K562 (cell line): ENCODE results near the gene NPEPL1. TPM values are rescaled to one million over a fixed set of nuclear protein-coding genes. Genes with fewer than 3 reads are reported as not detected.

Experiments used
- ATAC-seq: fragments of 200-7000 bp; cut with Tn5 transposase; 3 replicates; pipeline ENCODE4 v1.9.1; 2020; ENCODE audit warnings: moderate library complexity
- BruUV-seq: library from RNA; stranded (reverse); fragments of 400-500 nt; replicated peaks from 2 replicates; lab custom pipeline; 2021; lab: Mats Ljungman, UMichigan
- CTCF ChIA-PET: fragments of 300-600 bp; formaldehyde crosslinking; extraction: SDS; loops from one replicate; lab custom pipeline; 2021; ENCODE audit warnings: low intra/inter-chr PET ratio; lab: Yijun Ruan, JAX
- POLR2A ChIA-PET: fragments of 300-600, 350-650 bp; sonication (Branson Sonifier 250); formaldehyde crosslinking; extraction: SDS; loops from one replicate; lab custom pipeline; 2021; ENCODE audit warnings: antibody characterized with exemption, inconsistent platforms; lab: Yijun Ruan, JAX
- DNase-seq, 4 experiments: peaks; one replicate each; pipeline versions ENCODE4 v3.0.0 to v3.0.0-alpha.2; 2011 to 2018; ENCODE audit warnings: low spot score in 3 of 4, mixed read lengths in 3 of 4; ENCODE audit errors: extremely low read depth in 1 of 4
- FAIRE-seq: peaks from 2 replicates; lab custom pipeline; 2011; peaks lifted over from hg19 to GRCh38; lab: Jason Lieb, UNC
- H2AFZ ChIP-seq: 2 replicates; pipeline ENCODE4 v1.6.0; 2011; ENCODE audit warnings: low read depth, low read length, control low read depth, inconsistent platforms
- H3K27ac ChIP-seq: fragments of 200-600 bp; 3 replicates; pipeline ENCODE4 v1.8.0; 2011; ENCODE audit warnings: low read depth, mild to moderate bottlenecking, control low read depth, inconsistent platforms, low read length, moderate library complexity, mixed read lengths; ENCODE audit errors: extremely low read depth
- H3K27me3 ChIP-seq, 2 experiments: fragments of 300-600 bp in 1 of 2; 2 replicates in 1 of 2; 3 replicates in 1 of 2; pipeline versions ENCODE4 v1.6.0 to v1.8.0; 2011; ENCODE audit warnings: inconsistent platforms in 2 of 2, low read length in 2 of 2, mild to moderate bottlenecking in 1 of 2, mixed read lengths in 1 of 2, moderate library complexity in 1 of 2; ENCODE audit not compliant: control insufficient read depth in 2 of 2, insufficient read depth in 2 of 2
- H3K36me3 ChIP-seq: fragments of 300-600 bp; 3 replicates; pipeline ENCODE4 v1.8.0; 2011; ENCODE audit warnings: mild to moderate bottlenecking, low read length, inconsistent platforms; ENCODE audit not compliant: control insufficient read depth, insufficient read depth
- H3K4me1 ChIP-seq, 2 experiments: fragments of 200-600 bp in 1 of 2; replicated peaks in 1 of 2; 2 replicates in 1 of 2; 3 replicates in 1 of 2; pipeline versions ENCODE4 v1.5.1 to v1.8.0; 2011; ENCODE audit warnings: inconsistent platforms in 2 of 2, low read length in 2 of 2, mild to moderate bottlenecking in 1 of 2, mixed read lengths in 1 of 2, moderate library complexity in 1 of 2; ENCODE audit not compliant: control insufficient read depth in 2 of 2, insufficient read depth in 2 of 2
- H3K4me2 ChIP-seq: 2 replicates; pipeline ENCODE4 v1.6.1; 2011; ENCODE audit warnings: low read length, control low read depth, inconsistent platforms, mixed read lengths; ENCODE audit not compliant: insufficient read depth
- H3K4me3 ChIP-seq: fragments of 200-600 bp; sonication (generic), shearing (Covaris generic); 2 replicates; pipeline ENCODE4 v1.5.1; 2016; ENCODE audit warnings: control low read depth, inconsistent platforms
- H3K79me2 ChIP-seq: fragments of 200-600 bp; 3 replicates; pipeline ENCODE4 v1.8.0; 2011; ENCODE audit warnings: low read length, inconsistent platforms; ENCODE audit not compliant: control insufficient read depth, insufficient read depth
- H3K9ac ChIP-seq, 2 experiments: 2 replicates each; pipeline versions ENCODE4 v1.6.0 to v1.6.1; 2011; ENCODE audit warnings: low read depth in 2 of 2, low read length in 2 of 2, control low read depth in 1 of 2, inconsistent platforms in 1 of 2, mild to moderate bottlenecking in 1 of 2, mixed read lengths in 1 of 2; ENCODE audit not compliant: insufficient read depth in 1 of 2
- H3K9me1 ChIP-seq: one replicate; pipeline ENCODE4 v1.6.0; 2011; ENCODE audit warnings: inconsistent platforms, mild to moderate bottlenecking, low read length, moderate library complexity; ENCODE audit not compliant: control insufficient read depth, insufficient read depth
- H3K9me3 ChIP-seq: replicated peaks from 2 replicates; pipeline ENCODE4 v1.5.1; 2011; ENCODE audit warnings: low read depth, low read length, inconsistent platforms; ENCODE audit not compliant: control insufficient read depth, insufficient read depth
- H4K20me1 ChIP-seq: replicated peaks from 2 replicates; pipeline ENCODE4 v1.6.1; 2011; ENCODE audit warnings: low read length, inconsistent platforms, mixed read lengths; ENCODE audit not compliant: control insufficient read depth, insufficient read depth
- CBFA2T3 ChIP-seq: fragments of 450-650 bp; IDR thresholded peaks from 2 replicates; pipeline ENCODE4 v1.6.1; 2017
- KLF16 ChIP-seq: IDR thresholded peaks from 2 replicates; pipeline ENCODE4 v1.6.1; 2016; ENCODE audit warnings: antibody characterized with exemption
- ZNF174 ChIP-seq: fragments of 250-450 bp; sonication (Bioruptor Pico); IDR thresholded peaks from 2 replicates; pipeline ENCODE4 v1.4.0; 2020; ENCODE audit warnings: mild to moderate bottlenecking
- ZNF184 ChIP-seq: sonication (generic); formaldehyde crosslinking; IDR thresholded peaks from 2 replicates; pipeline ENCODE4 v1.5.0; 2020; ENCODE audit warnings: missing genetic modification reagents
- ZNF282 ChIP-seq: sonication (generic); formaldehyde crosslinking; IDR thresholded peaks from 2 replicates; pipeline ENCODE4 v1.8.1; 2023; ENCODE audit warnings: missing genetic modification reagents
- WGBS: fragments of 100-300 bp; shearing (Covaris generic); methylation state at CpG from one replicate; pipeline ENCODE4 v1.1.6; 2016; ENCODE audit warnings: low coverage, mixed read lengths; ENCODE audit not compliant: insufficient coverage; ENCODE audit errors: missing lambda C conversion rate; 5-methylcytosine and 5-hydroxymethylcytosine counted together
- in situ Hi-C: fragments of 300-500 bp; cut with MboI; formaldehyde crosslinking; loops from 4 replicates; pipeline ENCODE4 v1.15.0; 2018; ENCODE audit warnings: inconsistent platforms, mixed read lengths
- intact Hi-C: fragments of 100-400 bp; cut with micrococcal nuclease; formaldehyde crosslinking; loops from 2 replicates; pipeline ENCODE4 v1.14.2; 2022
- polyA plus RNA-seq, 8 experiments: library from polyadenylated mRNA; depleted of rRNA in 4 of 8; stranded (reverse) in 5 of 8; unstranded in 3 of 8; fragments of >200 nt; fragmentation: Nextera tagmentation in 2 of 8; fragmentation: Illumina TruSeq in 1 of 8; extraction: Ambion mirVana in 2 of 8; extraction: Trizol in 1 of 8; gene quantifications; 2 replicates each; pipeline versions ENCODE4 v1.2.1 to v1.2.3, GENCODE V29; 2011 to 2014; ENCODE audit warnings: inconsistent platforms in 1 of 8, missing spikeins in 1 of 8
- total RNA-seq, 7 experiments: library from RNA; depleted of rRNA in 6 of 7; stranded (reverse); fragments of >200 nt in 6 of 7; fragmentation: Illumina TruSeq in 2 of 7; extraction: Trizol in 2 of 7; gene quantifications; 2 replicates each; pipeline versions ENCODE4 v1.2.1 to v1.2.3, GENCODE V29; 2011 to 2021; ENCODE audit warnings: low replicate concordance in 1 of 7
- TF ChIP-seq, protein P1 (sequence below): fragments of 250-450 bp; sonication (Bioruptor Pico); IDR thresholded peaks from 2 replicates; pipeline ENCODE4 v1.5.0; 2021; ENCODE audit warnings: mild to moderate bottlenecking, borderline replicate concordance
- TF ChIP-seq, protein P2 (sequence below): fragments of 450-650 bp; IDR thresholded peaks from 2 replicates; pipeline ENCODE4 v1.6.1; 2016; ENCODE audit warnings: low read depth, mild to moderate bottlenecking, moderate library complexity

The NPEPL1 gene
- total and polyA plus RNA-seq, 9 of the 15 experiments (the other 6 are each of a cell fraction or from before 2014, with no cell fraction given) = 0.04 to 5.6 (median 0.94) TPM

DNA sequence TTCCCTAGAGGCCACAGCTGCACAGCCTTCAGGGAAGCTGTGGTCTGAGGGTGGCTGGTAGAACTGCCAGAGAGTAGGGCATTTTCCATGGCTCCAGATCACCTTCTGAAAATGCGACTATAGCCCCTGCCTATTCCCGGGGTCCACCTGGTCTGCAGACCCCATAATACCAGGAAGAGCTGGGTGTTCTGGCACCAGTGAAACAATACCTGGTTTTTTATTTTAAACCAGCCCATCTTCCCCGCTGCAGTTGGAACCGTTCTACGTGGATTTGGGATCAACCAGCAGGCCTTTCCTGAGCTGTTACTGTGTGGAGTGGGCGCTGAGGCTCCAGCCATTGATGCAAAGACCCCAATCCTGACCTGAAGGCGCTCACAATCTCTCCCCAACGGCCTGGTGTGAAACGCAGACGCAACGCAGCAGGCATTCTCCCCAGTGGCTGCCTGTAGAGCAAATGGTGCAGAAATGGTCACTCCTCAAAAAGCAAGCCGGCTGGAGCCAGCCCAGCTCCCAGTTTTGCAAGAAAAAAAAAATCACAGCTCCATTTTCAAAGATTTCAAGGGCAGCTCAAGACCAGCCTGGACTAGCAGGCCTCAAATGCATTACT is 11.3 kb downstream of the NPEPL1 start:
- in situ Hi-C loops = no loop called here
- no peaks in the 10 kb centered on the region for H3K27me3 ChIP-seq
- H2AFZ ChIP-seq = no peak overlapping the region
- BruUV-seq = no TSS peak
- H3K9ac ChIP-seq = no peak overlapping the region
- H3K4me2 ChIP-seq = no peak overlapping the region
- CTCF ChIA-PET = no interaction called here
- TF ChIP-seq KLF16 (no peak), ZNF174 (CRISPR knock-in tag) (no peak), ZNF282 (CRISPR knock-in tag) (no peak), CBFA2T3 (no peak), ZNF184 (CRISPR knock-in tag) (no peak)
- TF ChIP-seq, protein P1, sequence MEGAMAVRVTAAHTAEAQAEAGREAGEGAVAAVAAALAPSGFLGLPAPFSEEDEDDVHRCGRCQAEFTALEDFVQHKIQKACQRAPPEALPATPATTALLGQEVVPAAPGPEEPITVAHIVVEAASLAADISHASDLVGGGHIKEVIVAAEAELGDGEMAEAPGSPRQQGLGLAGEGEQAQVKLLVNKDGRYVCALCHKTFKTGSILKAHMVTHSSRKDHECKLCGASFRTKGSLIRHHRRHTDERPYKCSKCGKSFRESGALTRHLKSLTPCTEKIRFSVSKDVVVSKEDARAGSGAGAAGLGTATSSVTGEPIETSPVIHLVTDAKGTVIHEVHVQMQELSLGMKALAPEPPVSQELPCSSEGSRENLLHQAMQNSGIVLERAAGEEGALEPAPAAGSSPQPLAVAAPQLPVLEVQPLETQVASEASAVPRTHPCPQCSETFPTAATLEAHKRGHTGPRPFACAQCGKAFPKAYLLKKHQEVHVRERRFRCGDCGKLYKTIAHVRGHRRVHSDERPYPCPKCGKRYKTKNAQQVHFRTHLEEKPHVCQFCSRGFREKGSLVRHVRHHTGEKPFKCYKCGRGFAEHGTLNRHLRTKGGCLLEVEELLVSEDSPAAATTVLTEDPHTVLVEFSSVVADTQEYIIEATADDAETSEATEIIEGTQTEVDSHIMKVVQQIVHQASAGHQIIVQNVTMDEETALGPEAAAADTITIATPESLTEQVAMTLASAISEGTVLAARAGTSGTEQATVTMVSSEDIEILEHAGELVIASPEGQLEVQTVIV = no peak
- TF ChIP-seq, protein P2, sequence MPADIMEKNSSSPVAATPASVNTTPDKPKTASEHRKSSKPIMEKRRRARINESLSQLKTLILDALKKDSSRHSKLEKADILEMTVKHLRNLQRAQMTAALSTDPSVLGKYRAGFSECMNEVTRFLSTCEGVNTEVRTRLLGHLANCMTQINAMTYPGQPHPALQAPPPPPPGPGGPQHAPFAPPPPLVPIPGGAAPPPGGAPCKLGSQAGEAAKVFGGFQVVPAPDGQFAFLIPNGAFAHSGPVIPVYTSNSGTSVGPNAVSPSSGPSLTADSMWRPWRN = no peak
- TF ChIP-seq, all 486 proteins: peak for 0
- POLR2A ChIA-PET = interaction anchor here (0.7 kb wide), 1 partner anchor 329 kb away, joined by 3 read pairs; no protein-coding TSS in a partner anchor
- no peak overlapping the region for H3K4me3 ChIP-seq
- H3K36me3 ChIP-seq = no peaks in the 10 kb centered on the region; the same call in 2 of the 3 replicates
- no peak for DNase-seq
- ATAC-seq = no peak
- FAIRE-seq = no peak
- intact Hi-C loops = no loop called here
- no peaks in the 10 kb centered on the region for H3K9me3 ChIP-seq
- no peaks in the 10 kb centered on the region for H4K20me1 ChIP-seq
- H3K79me2 ChIP-seq = no peaks in the 10 kb centered on the region
- 57% methylated on average over 12 of the region's 12 CpGs for WGBS
- H3K4me1 ChIP-seq = peaks cover 0 to 5% of the 10 kb centered on the region in 2 experiments; a peak in 1 of 5 replicates
- no peak overlapping the region for H3K27ac ChIP-seq
- peaks cover 2% of the 10 kb centered on the region for H3K9me1 ChIP-seq
